Activated effector memory CD4-positive, alpha-beta T cell treated with Interleukin-2 at 50 U/mL for 16 hours (primary cell): ENCODE measurements around the gene SCIMP.
"Not testable (repeated sequence)": the region's sequence is repeated elsewhere in the genome, so short reads cannot be mapped to it uniquely, and the experiment has no call there.

Source experiments
- DNase-seq: peaks from one replicate; pipeline ENCODE4 v3.0.0-alpha.2; 2020

The SCIMP gene

DNA sequence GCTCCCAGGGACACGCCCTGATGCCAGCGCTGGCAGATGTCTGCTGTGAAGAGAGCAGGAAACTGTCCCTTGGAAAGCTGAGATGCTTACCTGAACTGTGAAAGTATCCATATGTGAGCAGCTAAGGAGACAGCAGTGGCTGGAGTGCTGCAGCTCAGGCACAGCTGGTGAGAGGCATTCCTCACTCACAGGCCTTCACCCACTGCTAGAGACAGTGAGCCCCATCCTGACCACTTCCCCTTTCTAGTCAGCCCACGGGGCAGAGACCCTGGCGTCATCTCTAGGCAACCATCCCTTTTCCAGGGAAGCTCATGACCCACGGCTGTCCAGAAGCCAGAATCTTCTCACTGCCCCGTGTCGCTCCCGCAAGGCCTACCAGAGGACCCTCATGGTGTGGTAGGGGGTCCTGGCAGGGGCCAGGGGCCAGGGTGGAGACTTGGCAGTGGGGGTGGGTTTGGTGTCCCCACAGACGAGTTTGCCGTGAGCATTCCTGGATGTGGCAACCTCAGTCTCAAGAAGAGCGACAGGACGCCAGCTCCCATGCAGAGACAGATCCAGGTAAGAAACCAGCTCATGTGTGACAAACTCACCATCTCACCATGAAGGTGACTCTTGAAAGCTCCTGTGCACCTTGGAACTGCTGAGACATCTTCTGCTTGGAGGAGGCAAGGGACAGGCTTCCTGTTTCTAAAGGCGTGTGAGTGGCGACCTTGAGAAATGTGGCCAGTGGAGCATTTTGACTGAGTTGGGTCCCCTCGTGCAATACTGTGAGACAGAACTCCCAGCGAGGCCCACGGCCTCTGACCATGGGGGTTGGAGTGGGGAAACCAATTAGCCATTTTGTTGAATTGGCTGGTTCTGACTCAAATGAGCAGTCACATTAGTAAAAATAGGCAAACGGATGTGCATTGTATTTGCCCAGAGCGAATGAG lies at the start of gene SCIMP:
TSS of gene SCIMP (minus strand) at position 216 of the 932 bp plus-strand sequence. CDS start at position 111, 105 bp downstream.
- no peak for DNase-seq

DNA sequence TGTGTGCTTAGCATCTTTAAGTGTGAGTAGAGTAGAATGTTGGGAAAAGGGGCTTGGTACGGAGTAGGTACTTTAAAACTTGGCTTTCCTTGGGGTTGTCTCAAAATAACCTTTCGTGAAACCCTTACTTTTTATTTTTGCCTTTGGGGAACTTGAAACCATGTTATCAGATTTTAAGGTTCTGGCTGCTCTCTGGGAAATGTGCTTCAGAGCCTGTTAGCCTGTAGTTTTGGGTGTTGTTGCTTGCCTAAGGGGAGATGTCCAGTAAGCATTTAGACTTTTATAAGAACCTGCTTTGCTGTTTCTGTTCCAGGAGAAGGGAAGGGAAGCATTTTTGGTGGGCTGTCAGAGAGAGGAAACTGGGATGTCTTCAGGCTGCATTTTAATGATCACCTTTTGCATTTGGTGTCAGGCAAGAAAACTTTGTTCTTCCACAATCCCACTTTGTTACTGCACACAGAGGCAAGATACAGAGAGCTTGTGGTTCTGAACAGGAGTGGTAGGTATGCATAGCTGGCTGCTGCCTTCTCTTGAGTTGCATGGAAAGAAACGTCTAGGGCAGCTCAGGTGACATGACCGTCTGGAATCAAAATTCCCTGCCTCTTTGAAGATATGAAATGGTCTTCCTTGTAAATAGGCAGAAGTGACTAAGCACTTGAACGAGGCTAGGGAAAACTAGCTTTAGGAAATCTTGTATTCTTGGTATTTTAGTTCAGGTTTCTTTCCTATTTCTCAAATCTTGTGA lies 49.1 kb upstream of the SCIMP start:
- DNase-seq = no peak

DNA sequence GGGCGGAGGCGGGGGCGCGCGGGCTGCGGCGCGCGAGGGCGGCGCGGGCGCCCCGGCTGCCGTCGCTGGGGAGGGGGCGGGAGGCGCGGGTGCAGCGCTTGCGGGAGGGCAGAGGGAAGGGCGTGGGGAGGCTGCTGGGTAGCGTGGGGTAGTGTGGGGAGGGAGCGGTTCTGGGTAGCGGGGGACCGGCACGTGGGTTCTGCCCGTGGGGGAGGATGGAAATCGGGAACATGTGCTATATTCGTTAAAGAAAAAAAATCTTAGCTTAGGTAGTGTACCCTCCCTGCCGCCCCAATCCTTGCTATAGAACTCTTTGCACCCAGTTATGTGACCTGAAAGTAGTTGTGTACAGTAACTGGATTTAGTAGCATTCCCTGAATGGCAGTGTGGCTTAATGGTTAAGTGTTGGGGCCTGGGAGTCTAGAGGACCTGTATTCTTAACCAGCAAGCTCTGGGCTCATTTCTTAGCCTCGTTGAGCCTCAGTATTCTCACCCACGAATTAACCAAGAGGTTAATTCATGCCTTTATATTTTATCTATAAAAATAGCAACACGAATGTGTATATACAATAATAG lies 48.1 kb upstream of the SCIMP start:
- DNase-seq = no peak

DNA sequence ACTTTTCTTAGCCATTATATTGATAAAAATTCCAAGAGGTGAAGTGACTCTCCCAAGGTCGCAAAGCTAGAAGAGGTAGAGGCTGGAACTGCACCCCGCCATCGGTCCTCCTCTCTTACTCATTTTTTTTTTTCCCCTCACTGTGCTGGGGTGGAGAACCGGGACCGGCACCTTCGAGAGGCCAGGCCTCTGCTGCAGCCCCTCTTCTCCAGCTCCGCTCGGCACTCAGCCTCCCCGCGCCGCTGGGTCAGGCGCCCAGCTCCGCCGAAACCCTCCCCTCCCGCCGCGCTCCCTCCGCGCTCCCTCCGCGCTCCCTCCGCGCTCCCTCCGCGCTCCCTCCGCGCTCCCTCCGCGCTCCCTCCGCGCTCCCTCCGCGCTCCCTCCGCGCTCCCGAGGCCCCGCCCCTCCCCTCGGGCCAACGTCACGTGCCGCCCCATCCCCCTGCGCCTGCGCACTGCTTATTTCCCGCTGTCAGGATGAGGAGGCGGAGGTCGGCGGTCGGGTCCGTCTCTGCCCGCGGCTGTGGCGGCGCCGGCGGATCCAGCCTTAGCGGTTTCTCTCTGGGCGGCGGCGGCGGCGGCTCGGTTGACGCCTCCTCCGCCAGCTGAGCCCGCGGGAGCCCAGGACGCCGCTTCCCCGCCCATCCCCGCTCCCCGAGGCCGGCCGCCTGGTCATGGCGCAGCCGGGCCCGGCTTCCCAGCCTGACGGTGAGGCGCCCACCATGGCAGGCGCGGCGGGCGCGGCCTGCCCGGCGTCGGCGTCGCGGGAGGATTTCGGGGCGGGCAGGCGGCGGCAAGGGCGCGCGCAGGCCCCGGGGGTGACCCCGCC lies 47.4 kb upstream of the SCIMP start, which contains the start of gene RABEP1:
TSS of gene RABEP1 (plus strand) at position 471 of the 828 bp plus-strand sequence. CDS start at position 674, 203 bp downstream.
- DNase-seq = peak; percentile 88

DNA sequence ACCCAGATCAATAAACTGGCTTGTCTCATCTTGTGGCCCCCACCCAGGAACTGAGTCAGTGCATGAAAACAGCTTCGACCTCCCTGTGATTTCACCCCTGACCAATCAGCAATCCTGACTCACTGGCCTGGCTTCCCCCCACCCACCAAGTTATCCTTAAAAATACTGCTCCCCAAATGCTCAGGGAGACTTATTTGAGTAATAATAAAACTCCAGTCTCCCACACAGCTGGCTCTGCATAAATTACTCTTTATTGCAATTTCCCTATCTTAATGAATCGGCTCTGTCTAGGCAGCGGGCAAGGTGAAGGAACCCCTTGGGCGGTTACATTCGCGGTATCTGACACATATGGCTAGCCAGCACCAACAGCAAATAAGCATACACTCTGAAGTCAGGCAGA lies 37.7 kb upstream of the SCIMP start:
- no peak for DNase-seq

DNA sequence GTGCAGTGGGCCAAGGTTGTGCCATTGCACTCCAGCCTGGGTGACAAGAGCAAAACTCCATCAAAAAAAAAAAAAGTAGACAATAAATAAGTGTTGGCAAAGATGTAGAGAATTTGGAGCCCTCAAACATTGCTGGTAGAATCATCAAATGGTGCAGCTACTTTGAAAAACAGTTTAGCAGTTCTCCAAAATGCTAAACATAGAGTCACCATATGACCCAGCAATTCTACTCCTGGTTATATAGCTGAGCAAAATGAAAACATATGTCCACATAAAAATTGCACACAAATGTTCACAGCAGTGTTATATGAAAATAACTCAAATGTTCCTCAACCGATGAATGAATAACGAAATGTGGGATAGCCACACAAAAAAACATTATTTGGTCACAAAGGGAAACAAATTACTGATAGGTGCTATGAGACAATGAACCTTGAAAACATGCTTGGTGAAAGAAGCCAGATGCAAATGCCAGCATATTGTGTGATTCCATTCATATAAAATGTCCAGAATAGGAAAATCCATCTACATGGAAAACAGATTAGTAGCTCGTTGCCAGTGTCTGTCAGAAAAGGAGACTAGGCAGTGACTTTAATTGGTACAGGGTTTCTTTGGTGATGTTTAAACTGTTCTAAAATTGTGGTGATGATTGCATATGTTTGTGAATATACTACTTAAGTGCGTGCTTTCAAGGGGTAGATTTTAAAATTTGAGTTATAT lies 34.7 kb upstream of the SCIMP start:
- DNase-seq = no peak

DNA sequence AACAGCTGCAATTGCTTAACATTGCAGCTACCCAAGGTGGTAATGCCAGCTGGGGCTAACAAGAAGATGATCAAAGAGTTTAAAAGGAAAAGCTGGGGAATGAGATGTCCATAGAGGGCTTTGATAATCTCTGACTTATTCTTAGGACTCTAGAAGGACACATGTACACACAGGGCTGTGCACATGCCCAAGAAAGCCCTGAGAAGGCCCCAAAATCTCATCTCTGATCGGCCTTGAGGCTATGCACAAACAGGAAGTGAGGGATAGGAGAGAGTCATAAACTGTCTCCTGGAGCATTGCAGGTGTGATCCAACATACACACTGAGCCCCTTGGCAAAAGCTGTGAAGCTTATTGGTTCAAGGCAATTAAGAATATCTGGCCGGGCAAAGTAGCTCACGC lies 30.2 kb upstream of the SCIMP start:
- DNase-seq = no peak

DNA sequence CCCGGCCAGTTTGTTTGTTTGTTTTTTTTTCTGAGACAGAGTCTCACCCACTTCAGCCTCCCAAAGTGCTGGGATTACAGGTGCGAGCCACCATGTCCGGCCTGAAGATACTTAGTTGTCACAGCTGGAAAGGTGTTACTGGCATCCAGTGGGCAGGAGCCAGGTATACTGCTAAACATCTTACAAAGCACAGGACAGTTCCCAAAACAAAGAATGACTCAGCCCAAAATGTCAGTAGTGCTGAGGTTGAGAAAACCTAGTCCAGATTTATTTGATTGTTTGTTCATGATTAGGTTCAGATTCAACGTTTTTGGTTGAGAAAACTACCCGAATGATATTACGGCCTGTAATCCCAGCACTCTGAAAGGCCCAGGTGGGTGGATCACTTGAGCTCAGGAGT lies 28.8 kb upstream of the SCIMP start:
- no peak for DNase-seq

DNA sequence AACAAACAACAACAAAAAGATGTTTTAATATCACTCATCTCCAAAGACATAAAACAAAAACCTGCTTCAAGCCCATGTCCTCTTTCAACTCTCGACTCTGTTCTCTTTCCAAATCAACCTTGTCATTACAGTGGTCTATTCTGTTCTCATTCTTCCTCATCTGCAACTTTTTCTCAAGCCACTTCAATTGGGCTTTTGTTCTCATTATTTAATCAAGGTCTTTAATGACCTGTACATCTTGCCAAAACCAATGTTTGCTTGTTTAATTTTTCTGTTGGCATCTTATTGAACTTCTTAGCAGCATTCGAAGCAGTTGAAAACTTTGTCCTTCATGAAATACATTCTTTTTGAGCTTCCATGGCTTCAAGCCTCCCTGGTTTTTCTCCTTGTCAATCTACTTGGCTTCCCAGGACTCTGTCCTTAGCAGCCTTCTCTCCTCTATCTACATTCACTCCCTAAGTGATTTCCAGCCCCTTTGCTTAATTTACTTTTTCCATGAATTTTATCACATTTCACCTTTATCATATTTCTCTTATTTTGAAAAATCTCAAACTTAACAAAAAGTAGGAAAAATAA lies 27.8 kb upstream of the SCIMP start:
- no peak for DNase-seq

DNA sequence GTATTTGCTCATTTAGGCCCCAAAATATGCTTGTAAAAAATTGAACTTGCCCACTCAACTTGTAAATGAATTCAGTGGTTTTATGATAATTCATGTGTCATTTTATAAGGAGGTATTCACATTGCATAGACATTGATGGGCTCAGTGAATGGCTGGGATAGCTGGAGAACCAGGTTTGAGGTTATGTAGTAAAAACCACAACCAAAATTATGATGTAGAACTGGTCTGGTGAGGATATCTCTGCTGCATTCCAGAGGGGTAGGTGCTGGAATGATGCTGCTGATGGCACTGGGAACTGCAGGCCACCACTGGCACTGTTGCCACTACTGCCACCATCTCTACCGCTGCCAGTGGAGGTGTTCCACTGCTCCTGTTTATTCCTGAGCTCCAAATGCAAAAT lies 25.9 kb upstream of the SCIMP start:
- no peak for DNase-seq

DNA sequence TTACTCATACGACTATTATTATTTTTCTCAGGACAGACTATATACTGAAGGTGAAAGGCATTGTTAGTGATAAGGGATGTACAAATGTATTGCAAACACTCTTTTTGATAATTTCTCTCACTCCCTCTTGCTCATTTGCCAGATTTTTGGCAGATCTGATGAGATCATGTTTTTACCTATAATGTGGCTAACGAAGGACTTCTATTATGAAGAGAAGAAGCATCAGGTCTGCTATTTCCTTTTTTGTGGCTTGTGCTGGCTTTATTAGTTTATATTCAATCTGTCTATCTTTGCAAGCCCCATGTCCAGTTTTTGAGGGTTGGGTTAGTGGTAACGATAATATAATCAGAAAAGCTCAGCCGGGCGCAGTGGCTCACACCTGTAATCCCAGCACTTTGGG lies 22.5 kb upstream of the SCIMP start:
- DNase-seq = no peak

DNA sequence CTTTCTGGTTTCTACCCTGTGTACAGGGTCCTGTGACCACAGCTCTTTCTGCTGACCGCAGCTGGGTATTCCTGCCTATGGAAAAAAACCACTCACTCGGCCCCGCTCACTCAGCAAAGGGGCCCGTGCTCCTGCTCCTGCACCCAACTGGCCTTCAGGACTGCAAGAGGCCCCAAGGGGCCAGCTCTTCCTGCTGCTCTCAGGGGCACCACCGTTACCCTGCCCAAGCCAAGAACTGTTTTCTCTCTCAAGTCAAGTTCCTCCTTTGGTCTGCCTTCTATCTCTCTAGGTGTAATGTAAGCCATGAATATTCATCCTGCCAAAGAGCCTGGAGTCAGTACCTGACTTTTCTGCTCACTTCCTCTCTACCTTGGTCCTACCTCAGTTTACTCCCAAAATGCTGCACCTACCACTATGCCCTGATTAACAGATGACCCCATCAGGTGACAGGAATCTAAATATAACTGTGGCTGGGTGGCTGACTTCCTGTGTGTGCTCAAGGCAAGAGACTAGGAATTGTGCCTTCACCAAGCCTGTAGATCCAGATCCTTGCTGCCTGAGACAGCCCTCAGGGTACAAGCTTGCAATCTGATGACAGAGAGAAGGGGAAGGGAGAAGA lies 20.4 kb upstream of the SCIMP start:
- no peak for DNase-seq

DNA sequence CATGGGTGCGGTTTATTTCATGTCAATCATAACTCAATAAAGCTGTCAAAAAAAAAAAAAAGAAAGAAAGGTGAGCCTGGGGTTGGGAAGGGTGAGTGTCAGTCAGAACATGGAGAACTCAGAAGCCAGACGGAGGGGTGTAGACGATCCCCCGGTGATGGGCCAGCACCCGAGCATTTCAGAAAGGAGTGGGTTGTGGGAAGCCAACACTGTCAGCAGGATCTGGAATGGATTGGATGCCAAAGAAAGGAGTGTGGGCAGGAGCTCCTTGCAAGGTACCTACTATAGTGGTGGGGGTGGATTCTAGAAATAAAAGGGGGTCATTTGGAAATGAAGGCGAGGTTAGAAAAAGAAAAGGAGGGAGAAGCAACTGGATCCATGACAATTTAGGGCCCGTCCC lies 19.8 kb upstream of the SCIMP start:
- no peak for DNase-seq

DNA sequence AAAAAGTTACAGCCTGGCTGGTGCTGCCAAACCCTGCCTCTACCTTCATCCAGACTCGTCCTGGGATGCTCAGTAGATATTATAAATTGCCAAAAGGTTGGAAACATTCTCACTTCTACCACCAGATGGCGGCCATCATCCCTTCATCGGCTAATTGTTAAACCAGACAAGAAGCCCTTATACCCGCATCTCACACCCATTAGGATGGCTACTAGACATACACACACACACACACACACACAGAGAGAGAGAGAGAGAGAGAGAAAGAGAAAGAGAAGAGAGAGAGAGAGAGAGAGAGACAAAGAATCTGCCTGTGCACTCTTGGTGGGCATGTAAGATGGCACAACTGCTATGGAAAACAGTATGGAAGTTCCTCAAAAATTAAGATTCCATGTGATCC lies 15.0 kb upstream of the SCIMP start:
- DNase-seq = peak; percentile 29

DNA sequence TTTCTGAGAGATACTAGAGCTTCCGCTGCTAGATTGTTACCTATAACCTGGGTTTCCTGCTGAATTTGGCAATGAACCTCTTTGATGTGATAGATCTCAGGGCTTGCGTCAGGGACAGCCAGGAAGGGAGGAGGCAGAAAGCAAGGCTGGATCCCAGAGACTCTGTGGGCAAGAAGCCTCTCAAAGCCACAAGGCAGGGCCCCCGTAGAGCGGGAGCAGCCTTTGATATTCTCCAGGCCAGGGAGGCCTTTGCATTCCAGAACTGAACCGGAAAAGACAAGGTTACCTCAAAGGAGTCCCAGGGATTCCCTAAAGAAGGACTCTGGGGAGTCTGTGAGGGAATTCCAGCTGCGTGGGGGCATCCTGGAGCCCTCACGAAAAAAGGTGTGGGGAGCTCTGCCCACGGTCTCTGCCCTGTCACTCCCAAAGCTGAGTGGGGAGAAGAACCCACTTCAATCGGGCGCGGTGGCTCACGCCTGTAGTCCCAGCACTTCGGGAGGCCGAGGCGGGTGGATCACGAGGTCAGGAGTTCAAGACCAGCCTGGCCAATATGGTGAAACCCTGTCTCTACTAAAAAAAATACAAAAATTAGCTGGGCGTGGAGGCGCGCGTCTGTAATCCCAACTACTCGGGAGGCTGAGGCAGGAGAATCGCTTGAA lies 14.3 kb upstream of the SCIMP start:
- no peak for DNase-seq

DNA sequence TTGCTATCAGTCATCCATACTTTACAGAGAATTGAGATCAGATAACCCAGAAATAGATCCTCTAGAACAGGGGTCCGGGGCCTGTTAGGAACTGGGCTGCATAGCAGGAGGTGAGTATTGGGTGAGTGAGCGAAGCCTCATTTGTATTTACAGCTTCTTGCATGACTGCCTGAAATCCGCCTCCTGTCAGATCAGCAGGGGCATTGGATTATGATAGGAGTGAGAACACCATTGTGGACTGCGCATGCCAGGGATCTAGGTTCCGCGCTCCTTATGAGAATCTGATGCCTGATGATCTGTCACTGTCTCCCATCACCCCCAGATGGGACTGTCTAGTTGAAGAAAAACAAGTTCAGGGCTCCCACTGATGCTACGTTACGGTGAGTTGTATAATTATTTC lies 13.0 kb upstream of the SCIMP start:
- no peak for DNase-seq

DNA sequence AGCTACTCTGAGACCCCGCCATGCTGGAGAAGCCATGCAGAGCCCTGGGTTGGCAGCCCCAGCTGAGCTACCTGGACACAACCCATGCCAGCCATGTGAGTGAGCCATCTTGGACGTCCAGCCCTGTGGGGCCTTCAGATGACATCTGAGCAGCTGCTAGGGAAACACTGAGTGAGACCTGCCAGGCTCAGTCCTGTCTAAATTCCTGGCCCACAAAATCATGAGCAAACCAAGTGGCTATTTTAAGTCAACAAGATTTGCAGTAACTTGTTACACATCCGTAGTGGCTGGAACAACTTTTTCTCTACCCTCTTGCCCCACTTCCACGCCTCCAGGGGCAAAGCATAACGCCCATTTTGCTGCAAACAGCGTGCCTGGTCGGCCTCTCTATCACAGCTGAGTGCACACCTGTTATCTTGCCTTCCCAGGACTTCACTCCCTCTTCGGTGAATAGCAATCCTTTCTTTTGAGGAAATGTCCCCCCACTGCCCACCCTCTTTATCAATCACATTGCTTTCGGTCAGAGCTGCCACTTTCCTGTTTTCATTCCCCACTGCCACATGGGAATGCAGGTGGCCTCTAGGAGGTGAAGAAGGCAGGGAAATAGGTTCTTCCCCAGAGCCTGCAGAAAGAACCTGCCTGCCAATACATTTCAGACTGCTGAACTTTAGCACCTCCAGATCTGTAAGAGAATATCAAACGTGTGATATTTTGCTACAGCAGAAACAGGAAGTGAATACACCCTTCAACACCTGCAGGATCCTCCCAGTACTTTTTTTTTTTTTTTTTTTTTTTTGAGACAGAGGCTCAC lies 7.4 kb upstream of the SCIMP start:
- peak; percentile 1 for DNase-seq

DNA sequence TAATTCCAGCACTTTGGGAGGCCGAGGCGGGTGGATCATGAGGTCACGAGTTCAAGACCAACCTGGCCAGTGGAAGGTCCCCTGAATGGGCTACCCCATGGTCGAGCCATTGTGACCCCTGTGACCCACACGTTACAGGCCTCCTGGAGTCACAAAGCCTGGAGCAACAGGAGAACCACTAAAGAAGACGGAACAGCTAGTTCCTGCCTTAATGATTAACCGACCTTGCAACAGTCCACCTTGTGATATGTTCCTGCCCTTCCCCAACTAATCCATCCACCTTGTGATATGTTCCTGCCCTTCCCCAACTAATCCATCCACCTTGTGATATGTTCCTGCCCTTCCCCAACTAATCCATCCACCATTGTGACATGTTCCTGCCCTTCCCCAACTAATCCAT lies 5.1 kb upstream of the SCIMP start:
- DNase-seq = not testable (repeated sequence)

DNA sequence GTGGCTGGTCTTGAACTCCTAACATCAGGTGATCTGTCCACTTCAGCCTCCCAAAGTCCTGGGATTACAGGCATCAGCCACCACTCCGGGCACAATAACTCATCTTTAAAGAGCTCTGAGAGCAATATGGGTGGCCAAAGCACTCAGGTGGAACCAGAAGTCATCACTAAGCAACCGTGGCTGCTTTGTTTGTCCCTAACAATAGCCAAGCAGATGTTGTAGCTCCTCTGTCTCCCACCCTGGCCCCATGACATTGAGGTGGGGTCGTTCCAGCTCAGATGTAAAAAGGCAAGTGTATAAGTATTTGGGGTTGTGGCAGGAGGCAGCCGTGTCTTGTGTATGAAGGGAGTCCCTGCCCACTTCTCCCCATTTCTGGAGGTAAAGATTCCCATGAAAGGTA lies 3.7 kb upstream of the SCIMP start:
- no peak for DNase-seq

DNA sequence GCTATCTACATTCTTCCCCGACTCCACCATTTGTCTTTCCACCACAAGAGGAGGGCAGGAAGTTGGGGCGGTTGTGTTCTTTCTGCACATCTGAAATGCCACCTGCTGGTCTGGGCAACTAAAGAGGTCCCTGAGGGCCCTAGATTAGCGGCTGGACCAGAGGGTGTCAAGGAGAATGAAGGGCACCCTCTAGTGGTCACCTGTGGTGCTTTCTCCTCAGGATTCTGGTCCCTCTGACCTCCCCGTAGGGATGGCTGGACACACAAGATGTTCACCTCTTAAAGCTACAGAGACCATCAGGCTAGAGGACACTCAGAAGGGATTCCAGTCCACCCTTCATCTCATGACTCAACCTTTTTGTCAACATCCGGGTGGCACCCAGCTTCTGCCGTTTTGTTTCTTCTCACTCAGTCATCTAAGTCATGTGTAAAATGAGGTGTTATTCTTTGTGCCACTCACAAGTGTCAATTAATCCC lies 2.9 kb upstream of the SCIMP start:
- peak; percentile 4 for DNase-seq
